Measurements from ENCODE around the gene PICALM.
"Not testable (repeated sequence)": the region's sequence is repeated elsewhere in the genome, so short reads cannot be mapped to it uniquely, and the experiment has no call there.

Gene PICALM

GRCh38 chr11:85976525-85976924 is 92.4 kb downstream of the PICALM start:
- no peak for DNase-seq (ENCODE audit: low read depth)

- no peak for DNase-seq (ENCODE audit: low read depth)
Observed at GRCh38 chr11:85974122-85974521, 94.8 kb downstream of the PICALM start.

GRCh38 chr11:85970593-85970992 is 98.3 kb downstream of the PICALM start:
- DNase-seq (ENCODE audit: low read depth), result no peak

- DNase-seq (ENCODE audit: low read depth), result no peak
Observed at GRCh38 chr11:85967457-85967856, 101.4 kb downstream of the PICALM start.

GRCh38 chr11:85965202-85965601 is 103.7 kb downstream of the PICALM start:
- no peak for DNase-seq (ENCODE audit: low read depth)

- no peak for DNase-seq (ENCODE audit: low read depth)
Observed at GRCh38 chr11:85961930-85962363, 106.9 kb downstream of the PICALM start.

GRCh38 chr11:85961130-85961529 is 107.8 kb downstream of the PICALM start:
- no peak for DNase-seq (ENCODE audit: low read depth)

GRCh38 chr11:85960678-85961077 is 108.2 kb downstream of the PICALM start:
- DNase-seq (ENCODE audit: low read depth), result no peak

- DNase-seq (ENCODE audit: low read depth), result no peak
Observed at GRCh38 chr11:85955531-85955930, 113.4 kb downstream of the PICALM start.

- DNase-seq (ENCODE audit: low read depth), result no peak
Observed at GRCh38 chr11:85953491-85954143, 115.3 kb downstream of the PICALM start.

- DNase-seq (ENCODE audit: low read depth), result not testable (repeated sequence)
Observed at GRCh38 chr11:85952108-85952485, 116.8 kb downstream of the PICALM start.

- DNase-seq (ENCODE audit: low read depth), result no peak
Observed at GRCh38 chr11:85951428-85952107, 117.3 kb downstream of the PICALM start.

GRCh38 chr11:85951049-85951405 is 117.9 kb downstream of the PICALM start:
- no peak for DNase-seq (ENCODE audit: low read depth)

- DNase-seq (ENCODE audit: low read depth), result no peak
Observed at GRCh38 chr11:85950317-85951048, 118.4 kb downstream of the PICALM start.

GRCh38 chr11:85949798-85950197 is 119.1 kb downstream of the PICALM start:
- DNase-seq (ENCODE audit: low read depth), result no peak

GRCh38 chr11:85948884-85949283 is 120.0 kb downstream of the PICALM start:
- DNase-seq (ENCODE audit: low read depth), result no peak

GRCh38 chr11:85947431-85948272 is 121.2 kb downstream of the PICALM start:
- peak; percentile 16 for DNase-seq (ENCODE audit: low read depth)

GRCh38 chr11:85946221-85946620 is 122.7 kb downstream of the PICALM start:
- no peak for DNase-seq (ENCODE audit: low read depth)

- DNase-seq (ENCODE audit: low read depth), result no peak
Observed at GRCh38 chr11:85945788-85946187, 123.1 kb downstream of the PICALM start.

- no peak for DNase-seq (ENCODE audit: low read depth)
Observed at GRCh38 chr11:85945296-85945695, 123.6 kb downstream of the PICALM start.

- DNase-seq (ENCODE audit: low read depth), result no peak
Observed at GRCh38 chr11:85941380-85941973, 127.4 kb downstream of the PICALM start.

Data from activated T-cell treated with anti-CD3 and anti-CD28 coated beads for 24 hours (primary cell).